Tibial nerve (tissue), 4 donors: Measurements from ENCODE around the gene NR2F6.

Source experiments
- EP300 ChIP-seq, 2 donors: sonication (generic); formaldehyde crosslinking; IDR thresholded peaks; one replicate each; pipeline ENCODE4 v1.6.1; 2017; ENCODE audit warnings: antibody characterized with exemption in 2 of 2, mild to moderate bottlenecking in 1 of 2
- POLR2A ChIP-seq, 2 donors: fragments of 450-650 bp; IDR thresholded peaks; one replicate each; pipeline ENCODE4 v1.6.1; 2017; ENCODE audit warnings: antibody characterized with exemption in 2 of 2, mild to moderate bottlenecking in 2 of 2, moderate library complexity in 2 of 2
- TF ChIP-seq, protein P1 (sequence below), 5 experiments: fragments of 200-600 bp in 3 of 5; fragments of 450-650 bp in 2 of 5; sonication (generic) in 3 of 5; IDR thresholded peaks; one replicate each; pipeline ENCODE4 v1.5.1; 2016 to 2019; ENCODE audit warnings: antibody characterized with exemption in 5 of 5, mild to moderate bottlenecking in 3 of 5, moderate library complexity in 2 of 5

DNA sequence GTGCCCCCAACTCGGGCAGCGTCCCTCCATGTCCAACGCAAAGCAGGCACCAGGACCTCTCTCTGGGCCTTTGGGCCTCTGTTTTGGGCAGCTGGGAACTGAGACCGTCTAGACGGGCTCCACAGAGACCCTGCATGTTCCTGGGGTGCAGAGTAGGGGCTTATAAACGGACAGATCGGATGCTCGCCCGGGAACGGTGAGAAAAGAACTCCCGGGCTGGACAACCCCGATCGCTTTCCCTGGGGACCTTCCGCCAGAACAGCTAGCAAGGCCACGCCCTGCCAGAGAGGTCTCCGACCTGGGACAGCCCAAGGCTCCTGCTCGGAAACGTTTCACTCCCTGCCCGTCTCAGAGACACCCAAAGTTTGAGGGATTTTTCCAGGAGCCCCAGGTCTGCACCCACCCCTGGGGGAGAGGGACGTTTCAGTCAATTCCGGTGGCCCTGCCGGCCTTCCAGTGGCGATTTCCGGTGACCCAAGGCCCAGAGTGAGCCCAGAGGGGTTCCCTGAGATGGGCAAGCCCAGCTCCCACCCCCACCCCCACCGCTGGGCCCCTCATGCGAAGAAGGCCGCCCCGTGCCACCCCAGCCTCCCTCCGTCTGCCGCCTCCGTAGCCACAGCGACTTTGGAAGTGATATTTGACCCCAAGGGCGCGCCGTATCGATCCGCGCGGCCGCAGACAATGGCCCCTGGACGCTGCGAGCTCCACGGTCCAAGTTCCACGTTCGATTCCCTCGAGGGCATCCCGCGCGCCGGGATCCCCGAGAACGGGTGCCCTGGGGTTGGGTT lies 1.7 kb downstream of the NR2F6 start:
- TF ChIP-seq POLR2A (IDR thresholded peaks at IDR 0.05) (no peak), EP300 (IDR thresholded peaks at IDR 0.05) (no peak)
- TF ChIP-seq, protein P1, sequence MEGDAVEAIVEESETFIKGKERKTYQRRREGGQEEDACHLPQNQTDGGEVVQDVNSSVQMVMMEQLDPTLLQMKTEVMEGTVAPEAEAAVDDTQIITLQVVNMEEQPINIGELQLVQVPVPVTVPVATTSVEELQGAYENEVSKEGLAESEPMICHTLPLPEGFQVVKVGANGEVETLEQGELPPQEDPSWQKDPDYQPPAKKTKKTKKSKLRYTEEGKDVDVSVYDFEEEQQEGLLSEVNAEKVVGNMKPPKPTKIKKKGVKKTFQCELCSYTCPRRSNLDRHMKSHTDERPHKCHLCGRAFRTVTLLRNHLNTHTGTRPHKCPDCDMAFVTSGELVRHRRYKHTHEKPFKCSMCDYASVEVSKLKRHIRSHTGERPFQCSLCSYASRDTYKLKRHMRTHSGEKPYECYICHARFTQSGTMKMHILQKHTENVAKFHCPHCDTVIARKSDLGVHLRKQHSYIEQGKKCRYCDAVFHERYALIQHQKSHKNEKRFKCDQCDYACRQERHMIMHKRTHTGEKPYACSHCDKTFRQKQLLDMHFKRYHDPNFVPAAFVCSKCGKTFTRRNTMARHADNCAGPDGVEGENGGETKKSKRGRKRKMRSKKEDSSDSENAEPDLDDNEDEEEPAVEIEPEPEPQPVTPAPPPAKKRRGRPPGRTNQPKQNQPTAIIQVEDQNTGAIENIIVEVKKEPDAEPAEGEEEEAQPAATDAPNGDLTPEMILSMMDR (IDR thresholded peaks at IDR 0.05), result no peak
